ENCODE data around the gene FBL. TPM values are rescaled to one million over a fixed set of nuclear protein-coding genes. Genes with fewer than 3 reads are reported as not detected.

FBL gene
- total RNA-seq, 2 donors from 2014 or later, result 52.7 to 103 TPM

- H3K27me3 ChIP-seq (replicated peaks; ENCODE audit: insufficient read depth), result no peaks in the 10 kb centered on the region
- no peaks in the 10 kb centered on the region for H3K9me3 ChIP-seq
- ATAC-seq (ENCODE audit: insufficient number of reproducible peaks, low FRiP score, low read depth) (no peak), DNase-seq (ENCODE audit: low spot score) (no peak)
- H3K4me1 ChIP-seq (ENCODE audit: control insufficient read depth in 1 of 2, low read depth in 2 of 2), result peaks cover 22 to 50% of the 10 kb centered on the region in 2 donors
- H3K27ac ChIP-seq, result peak overlapping the region in 1 of 2 donors; percentile 64
- peak overlapping the region; percentile 68 for H3K4me3 ChIP-seq
- no peak for TF ChIP-seq CTCF (IDR thresholded peaks at IDR 0.05)
- peaks cover 16% of the 10 kb centered on the region for H3K36me3 ChIP-seq
Observed at GRCh38 chr19:39842693-39843435, 3.3 kb downstream of the FBL start.

GRCh38 chr19:39841041-39841440, 5.1 kb downstream of the FBL start:
- ATAC-seq (ENCODE audit: insufficient number of reproducible peaks, low FRiP score, low read depth), result no peak
- peaks cover 30% of the 10 kb centered on the region for H3K36me3 ChIP-seq

GRCh38 chr19:39840492-39840891, 5.7 kb downstream of the FBL start:
- Histone ChIP-seq H3K4me1 (ENCODE audit: control insufficient read depth in 1 of 2, low read depth in 2 of 2) (peaks cover 13 to 40% of the 10 kb centered on the region in 2 donors), H3K4me3 (no peak overlapping the region), H3K27me3 (replicated peaks; ENCODE audit: insufficient read depth) (no peaks in the 10 kb centered on the region), H3K9me3 (no peaks in the 10 kb centered on the region), H3K27ac (no peak overlapping the region), H3K36me3 (peaks cover 30% of the 10 kb centered on the region)
- no peak for DNase-seq (ENCODE audit: low spot score)
- no peak for ATAC-seq (ENCODE audit: insufficient number of reproducible peaks, low FRiP score, low read depth)
- TF ChIP-seq CTCF (IDR thresholded peaks at IDR 0.05), result no peak

More at GRCh38 chr19:39841041-39841440, 5.1 kb downstream of the FBL start:
- Histone ChIP-seq H3K27ac (no peak overlapping the region), H3K9me3 (no peaks in the 10 kb centered on the region), H3K4me1 (ENCODE audit: control insufficient read depth in 1 of 2, low read depth in 2 of 2) (peaks cover 15 to 43% of the 10 kb centered on the region in 2 donors), H3K4me3 (no peak overlapping the region), H3K27me3 (replicated peaks; ENCODE audit: insufficient read depth) (no peaks in the 10 kb centered on the region)
- no peak for DNase-seq (ENCODE audit: low spot score)
- no peak for TF ChIP-seq CTCF (IDR thresholded peaks at IDR 0.05)

GRCh38 chr19:39839678-39840327, 6.4 kb downstream of the FBL start:
- no peak overlapping the region for H3K4me3 ChIP-seq
- peaks cover 30% of the 10 kb centered on the region for H3K36me3 ChIP-seq
- TF ChIP-seq CTCF (IDR thresholded peaks at IDR 0.05), result no peak
- H3K9me3 ChIP-seq, result no peaks in the 10 kb centered on the region
- no peak overlapping the region for H3K27ac ChIP-seq
- DNase-seq (ENCODE audit: low spot score) (no peak), ATAC-seq (ENCODE audit: insufficient number of reproducible peaks, low FRiP score, low read depth) (no peak)
- peaks cover 6 to 33% of the 10 kb centered on the region in 2 donors for H3K4me1 ChIP-seq (ENCODE audit: control insufficient read depth in 1 of 2, low read depth in 2 of 2)
- H3K27me3 ChIP-seq (replicated peaks; ENCODE audit: insufficient read depth), result no peaks in the 10 kb centered on the region

GRCh38 chr19:39838569-39838968, 7.6 kb downstream of the FBL start:
- DNase-seq (ENCODE audit: low spot score) (no peak), ATAC-seq (ENCODE audit: insufficient number of reproducible peaks, low FRiP score, low read depth) (no peak)
- no peak for TF ChIP-seq CTCF (IDR thresholded peaks at IDR 0.05)
- Histone ChIP-seq H3K36me3 (peaks cover 30% of the 10 kb centered on the region), H3K9me3 (no peaks in the 10 kb centered on the region), H3K27me3 (replicated peaks; ENCODE audit: insufficient read depth) (no peaks in the 10 kb centered on the region), H3K4me1 (ENCODE audit: control insufficient read depth in 1 of 2, low read depth in 2 of 2) (peaks cover 5 to 21% of the 10 kb centered on the region in 2 donors), H3K4me3 (no peak overlapping the region), H3K27ac (no peak overlapping the region)
